GM23248 (cell line): ENCODE results near the gene DNHD1. TPM values are rescaled to one million over a fixed set of nuclear protein-coding genes. Genes with fewer than 3 reads are reported as not detected.

Experiments used
- DNase-seq: peaks from one replicate; pipeline ENCODE4 v3.0.0-alpha.2; 2015
- H2AFZ ChIP-seq: fragments of 200-600 bp; sonication (generic); 2 replicates; pipeline ENCODE4 v1.6.1; 2016; ENCODE audit warnings: antibody characterized with exemption
- H3F3A ChIP-seq: fragments of 200-600 bp; sonication (generic); 2 replicates; pipeline ENCODE4 v1.6.1; 2016; ENCODE audit warnings: mild to moderate bottlenecking, antibody characterized with exemption, mixed run types; ENCODE audit not compliant: insufficient read depth
- H3K27ac ChIP-seq: fragments of 200-600 bp; sonication (generic); 2 replicates; pipeline ENCODE4 v1.5.1; 2016; ENCODE audit warnings: mild to moderate bottlenecking
- H3K27me3 ChIP-seq: fragments of 200-600 bp; sonication (generic); replicated peaks from 2 replicates; pipeline ENCODE4 v1.6.1; 2016; ENCODE audit warnings: mild to moderate bottlenecking; ENCODE audit not compliant: insufficient read depth
- H3K36me3 ChIP-seq: fragments of 200-600 bp; sonication (generic); 2 replicates; pipeline ENCODE4 v1.6.1; 2016; ENCODE audit warnings: low read depth, mild to moderate bottlenecking
- H3K4me1 ChIP-seq: fragments of 200-600 bp; sonication (generic); 2 replicates; pipeline ENCODE4 v1.6.1; 2016; ENCODE audit warnings: mild to moderate bottlenecking; ENCODE audit not compliant: insufficient read depth
- H3K4me2 ChIP-seq: fragments of 200-600 bp; sonication (generic); one replicate; pipeline ENCODE4 v1.6.1; 2016; ENCODE audit warnings: mild to moderate bottlenecking; ENCODE audit not compliant: unreplicated experiment
- H3K4me3 ChIP-seq: fragments of 200-600 bp; sonication (generic); 2 replicates; pipeline ENCODE4 v1.5.1; 2016; ENCODE audit warnings: mild to moderate bottlenecking
- H3K79me2 ChIP-seq: fragments of 200-600 bp; sonication (generic); 2 replicates; pipeline ENCODE4 v1.6.1; 2016; ENCODE audit warnings: mild to moderate bottlenecking; ENCODE audit not compliant: insufficient read depth
- H3K9ac ChIP-seq: fragments of 200-600 bp; sonication (generic); 2 replicates; pipeline ENCODE4 v1.6.1; 2016; ENCODE audit warnings: mild to moderate bottlenecking
- H3K9me2 ChIP-seq: fragments of 200-600 bp; sonication (generic); 2 replicates; pipeline ENCODE4 v1.6.1; 2016; ENCODE audit warnings: mixed run types, mild to moderate bottlenecking, moderate library complexity; ENCODE audit not compliant: insufficient read depth
- H3K9me3 ChIP-seq: fragments of 200-600 bp; sonication (generic); one replicate; pipeline ENCODE4 v1.6.1; 2017; ENCODE audit warnings: low read depth
- H4K20me1 ChIP-seq: fragments of 200-600 bp; sonication (generic); 2 replicates; pipeline ENCODE4 v1.6.0; 2016; ENCODE audit not compliant: insufficient read depth
- EZH2 ChIP-seq: fragments of 200-600 bp; sonication (generic); IDR thresholded peaks from 2 replicates; pipeline ENCODE4 v1.6.1; 2018; ENCODE audit warnings: antibody characterized with exemption, mild to moderate bottlenecking; ENCODE audit not compliant: insufficient read depth, poor library complexity, severe bottlenecking
- EZH2phosphoT487 ChIP-seq: fragments of 200-600 bp; sonication (generic); IDR thresholded peaks from 2 replicates; pipeline ENCODE4 v1.6.1; 2018; ENCODE audit warnings: antibody characterized with exemption, moderate library complexity, mild to moderate bottlenecking, low read depth; ENCODE audit not compliant: insufficient read depth
- WGBS, 2 experiments: methylation state at CpG; one replicate each; pipeline ENCODE4 v1.1.6; 2015 to 2017; ENCODE audit warnings: low lambda C conversion rate in 2 of 2, low coverage in 1 of 2; ENCODE audit errors: missing lambda C conversion rate in 2 of 2; 5-methylcytosine and 5-hydroxymethylcytosine counted together
- in situ Hi-C: fragments of 300-500 bp; cut with MboI; formaldehyde crosslinking; loops from 2 replicates; pipeline ENCODE4 v1.15.0; 2020
- polyA plus RNA-seq: library from polyadenylated mRNA; unstranded; fragments of >200 nt; fragmentation: Nextera tagmentation; extraction: Ambion mirVana; gene quantifications from 2 replicates; pipeline ENCODE4 v1.2.1, GENCODE V29; 2016
- total RNA-seq: library from RNA; depleted of rRNA; stranded (reverse); fragments of >200 nt; shearing (Covaris generic); gene quantifications from 2 replicates; pipeline ENCODE4 v1.2.3, GENCODE V29; 2014

The DNHD1 gene
- total and polyA plus RNA-seq, 2 experiments from 2014 or later: 1.1 to 2.2 TPM

GRCh38 chr11:6476571-6476970 is 20.5 kb upstream of the DNHD1 start:
- in situ Hi-C loops: no loop called here
- H3K27me3 ChIP-seq: no peaks in the 10 kb centered on the region
- no peaks in the 10 kb centered on the region for H3K9me2 ChIP-seq
- no peak overlapping the region for H3K9ac ChIP-seq
- peaks cover 19% of the 10 kb centered on the region for H3F3A ChIP-seq
- peaks cover 27% of the 10 kb centered on the region for H3K4me1 ChIP-seq
- no peak overlapping the region for H3K4me3 ChIP-seq
- WGBS, 2 experiments: 94 to 98% methylated on average over 4 of the region's 4 CpGs
- no peak overlapping the region for H3K27ac ChIP-seq
- no peak overlapping the region for H2AFZ ChIP-seq
- H3K79me2 ChIP-seq: peaks cover 48% of the 10 kb centered on the region
- no peak for DNase-seq
- H3K4me2 ChIP-seq: no peak overlapping the region
- H3K9me3 ChIP-seq: no peaks in the 10 kb centered on the region
- H3K36me3 ChIP-seq: no peaks in the 10 kb centered on the region
- H4K20me1 ChIP-seq: no peaks in the 10 kb centered on the region
- TF ChIP-seq EZH2phosphoT487: no peak
- no peak for TF ChIP-seq EZH2

DNA sequence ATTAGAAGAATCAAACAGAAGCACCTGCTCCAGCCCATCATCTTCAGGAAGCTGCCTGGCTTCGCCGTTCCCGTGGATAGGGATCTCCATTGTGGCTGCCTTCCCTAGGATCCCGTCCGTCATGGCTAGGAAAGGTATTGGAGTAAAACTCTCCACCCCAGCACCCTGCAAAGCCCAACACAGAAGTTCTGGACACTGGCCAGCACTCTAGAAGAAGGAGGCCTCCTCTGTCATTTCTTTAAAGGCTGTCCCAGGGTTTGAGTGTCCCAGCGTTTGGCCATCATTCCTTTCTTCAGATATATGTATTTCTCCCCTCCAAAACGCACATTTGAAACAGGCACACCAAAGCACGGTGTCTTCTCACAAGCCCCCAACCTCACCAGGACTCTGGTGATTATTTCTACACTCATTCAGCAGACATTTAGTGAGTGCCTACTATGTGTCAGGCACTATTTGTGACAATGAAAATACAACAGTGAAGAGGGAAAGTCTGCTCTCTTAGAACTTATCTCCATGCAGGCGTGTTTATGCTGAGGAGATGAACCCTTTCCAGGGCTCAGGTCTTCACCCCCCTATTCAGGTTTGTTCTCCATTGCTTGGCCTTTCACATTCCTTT is 16.7 kb upstream of the DNHD1 start:
- Histone ChIP-seq H3K4me3 (peak overlapping the region; percentile 96), H3K4me2 (peak overlapping the region; percentile 93), H3K36me3 (peaks cover 20% of the 10 kb centered on the region; the same call in 1 of the 2 replicates), H3K79me2 (peaks cover 72% of the 10 kb centered on the region), H3K27ac (peak overlapping the region; percentile 94), H3K9ac (peak overlapping the region; percentile 100), H3F3A (peaks cover 6% of the 10 kb centered on the region), H2AFZ (peak overlapping the region; percentile 77), H3K9me2 (no peaks in the 10 kb centered on the region), H3K27me3 (no peaks in the 10 kb centered on the region), H4K20me1 (no peaks in the 10 kb centered on the region), H3K4me1 (peaks cover 21% of the 10 kb centered on the region), H3K9me3 (no peaks in the 10 kb centered on the region)
- TF ChIP-seq EZH2phosphoT487 (no peak), EZH2 (no peak)
- in situ Hi-C loops: no loop called here
- 40 to 45% methylated on average over 9 of the region's 9 CpGs for WGBS, 2 experiments
- peak; percentile 67 for DNase-seq

- Histone ChIP-seq H3K9me2 (no peaks in the 10 kb centered on the region), H3K4me1 (peaks cover 19% of the 10 kb centered on the region), H3K27ac (peak within 1 kb of the TSS; percentile 94), H3K79me2 (peaks cover 81% of the 10 kb centered on the region), H3K9me3 (no peaks in the 10 kb centered on the region), H3K4me2 (peak within 1 kb of the TSS; percentile 94), H3K4me3 (peak within 1 kb of the TSS; percentile 96), H3K9ac (peak within 1 kb of the TSS; percentile 100), H4K20me1 (no peaks in the 10 kb centered on the region), H3K36me3 (peaks cover 27% of the 10 kb centered on the region; the same call in 1 of the 2 replicates), H3F3A (no peaks in the 10 kb centered on the region; the same call in none of the 2 replicates), H3K27me3 (no peaks in the 10 kb centered on the region), H2AFZ (peak within 1 kb of the TSS; percentile 77)
- TF ChIP-seq EZH2phosphoT487 (no peak), EZH2 (no peak)
- DNase-seq: peak; percentile 100
- in situ Hi-C loops: no loop called here
- 1 to 2% methylated on average over 64 to 66 of the region's 66 CpGs for WGBS, 2 experiments
Measured at GRCh38 chr11:6481012-6481923, 15.8 kb upstream of the DNHD1 start, which contains the start of the genes ARFIP2 and TIMM10B. Gene ARFIP2 (minus strand): TSS chr11:6481331. CDS start chr11:6480421, 910 bp downstream. Gene TIMM10B (plus strand): TSS chr11:6481501. CDS start chr11:6481517, 16 bp downstream.

DNA sequence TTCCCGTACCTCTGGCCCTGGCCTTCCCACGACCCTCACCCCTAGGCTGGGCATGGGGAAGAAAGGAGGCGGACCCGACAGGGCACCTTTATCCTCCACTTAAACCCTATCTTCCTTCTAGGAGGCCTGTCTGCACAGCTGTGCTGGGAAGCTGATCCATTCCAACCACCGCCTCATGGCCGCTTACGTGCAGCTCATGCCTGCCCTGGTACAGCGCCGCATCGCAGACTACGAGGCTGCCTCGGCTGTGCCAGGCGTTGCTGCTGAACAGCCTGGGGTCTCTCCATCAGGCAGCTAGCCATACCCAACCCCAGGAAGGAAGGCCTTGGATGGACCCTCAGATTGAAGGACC is 15.2 kb upstream of the DNHD1 start:
- peaks cover 33% of the 10 kb centered on the region; the same call in 1 of the 2 replicates for H3K36me3 ChIP-seq
- peaks cover 19% of the 10 kb centered on the region for H3K4me1 ChIP-seq
- no peaks in the 10 kb centered on the region; the same call in none of the 2 replicates for H3F3A ChIP-seq
- H3K27ac ChIP-seq: peak overlapping the region; percentile 94
- peak overlapping the region; percentile 94 for H3K4me2 ChIP-seq
- H3K4me3 ChIP-seq: peak overlapping the region; percentile 96
- peak overlapping the region; percentile 100 for H3K9ac ChIP-seq
- H3K9me3 ChIP-seq: no peaks in the 10 kb centered on the region
- DNase-seq: peak; percentile 60
- TF ChIP-seq EZH2phosphoT487 (no peak), EZH2 (no peak)
- H2AFZ ChIP-seq: peak overlapping the region; percentile 77
- no peaks in the 10 kb centered on the region for H3K9me2 ChIP-seq
- 3 to 6% methylated on average over 13 of the region's 13 CpGs for WGBS, 2 experiments
- in situ Hi-C loops: no loop called here
- no peaks in the 10 kb centered on the region for H3K27me3 ChIP-seq
- peaks cover 87% of the 10 kb centered on the region for H3K79me2 ChIP-seq
- H4K20me1 ChIP-seq: no peaks in the 10 kb centered on the region
